Neural cell (in vitro differentiated cells): ENCODE measurements around the gene SPTBN1. TPM values are rescaled to one million over a fixed set of nuclear protein-coding genes. Genes with fewer than 3 reads are reported as not detected.

Source experiments
- H2AFZ ChIP-seq: fragments of 200-600, 300-800 bp; sonication (generic), shearing (Covaris generic); 2 replicates; pipeline ENCODE4 v1.6.0; 2014; ENCODE audit warnings: low read depth, mild to moderate bottlenecking, antibody characterized with exemption, low read length, moderate library complexity
- H3F3A ChIP-seq: fragments of 200-600 bp; shearing (Covaris generic); 2 replicates; pipeline ENCODE4 v1.6.1; 2016; ENCODE audit warnings: mild to moderate bottlenecking, moderate library complexity, mixed read lengths, antibody characterized with exemption, low read length; ENCODE audit not compliant: insufficient read depth, poor library complexity, severe bottlenecking
- H3K27ac ChIP-seq: fragments of 200-600, 300-800 bp; sonication (generic), shearing (Covaris generic); 2 replicates; pipeline ENCODE4 v1.5.1; 2014; ENCODE audit warnings: mild to moderate bottlenecking, low read length, moderate library complexity
- H3K27me3 ChIP-seq: fragments of 300-800, 200-600 bp; sonication (generic), shearing (Covaris generic); 2 replicates; pipeline ENCODE4 v1.6.0; 2014; ENCODE audit warnings: mild to moderate bottlenecking, low read depth, low read length, moderate library complexity; ENCODE audit not compliant: insufficient read depth
- H3K36me3 ChIP-seq: fragments of 300-800, 200-600 bp; sonication (generic), shearing (Covaris generic); 2 replicates; pipeline ENCODE4 v1.5.1; 2014; ENCODE audit warnings: mild to moderate bottlenecking, antibody characterized with exemption, low read length, moderate library complexity; ENCODE audit not compliant: insufficient read depth
- H3K4me2 ChIP-seq: fragments of 300-800, 200-600 bp; sonication (generic), shearing (Covaris generic); 2 replicates; pipeline ENCODE4 v1.6.0; 2014; ENCODE audit warnings: mild to moderate bottlenecking, low read length
- H3K4me3 ChIP-seq: fragments of 300-800, 200-600 bp; sonication (generic), shearing (Covaris generic); 2 replicates; pipeline ENCODE4 v1.5.1; 2014; ENCODE audit warnings: mild to moderate bottlenecking, low read length, moderate library complexity
- H3K79me2 ChIP-seq: fragments of 200-600 bp; shearing (Covaris generic); replicated peaks from 2 replicates; pipeline ENCODE4 v1.6.0; 2014; ENCODE audit warnings: mild to moderate bottlenecking, low read length, moderate library complexity; ENCODE audit not compliant: insufficient read depth
- H3K9ac ChIP-seq: fragments of 300-800, 200-600 bp; sonication (generic), shearing (Covaris generic); 2 replicates; pipeline ENCODE4 v1.6.1; 2016; ENCODE audit warnings: mild to moderate bottlenecking, low read length, mixed read lengths
- H3K9me2 ChIP-seq: fragments of 200-600 bp; shearing (Covaris generic); 2 replicates; pipeline ENCODE4 v1.6.1; 2016; ENCODE audit warnings: mild to moderate bottlenecking, low read length, mixed read lengths; ENCODE audit not compliant: insufficient read depth
- H3K9me3 ChIP-seq: fragments of 200-600, 300-800 bp; sonication (generic), shearing (Covaris generic); 2 replicates; pipeline ENCODE4 v1.6.1; 2016; ENCODE audit warnings: mild to moderate bottlenecking, mixed run types, low read length, moderate library complexity, mixed read lengths
- H4K20me1 ChIP-seq: fragments of 200-600 bp; shearing (Covaris generic); 2 replicates; pipeline ENCODE4 v1.6.1; 2016; ENCODE audit warnings: mild to moderate bottlenecking, mixed run types; ENCODE audit not compliant: insufficient read depth
- CTCF ChIP-seq: fragments of 450-650 bp; IDR thresholded peaks from 2 replicates; pipeline ENCODE4 v1.5.1; 2014; ENCODE audit warnings: antibody characterized with exemption, mild to moderate bottlenecking, moderate library complexity; ENCODE audit not compliant: poor library complexity, severe bottlenecking
- EP300 ChIP-seq: fragments of 450-650 bp; conservative IDR thresholded peaks from 2 replicates; pipeline ENCODE4 v1.6.1; 2014; ENCODE audit warnings: antibody characterized with exemption, mild to moderate bottlenecking, moderate library complexity; ENCODE audit not compliant: poor library complexity, severe bottlenecking
- EZH2 ChIP-seq: fragments of 200-600, 300-800 bp; shearing (Covaris generic), sonication (generic); IDR thresholded peaks from 2 replicates; pipeline ENCODE4 v1.6.1; 2014; ENCODE audit warnings: antibody characterized with exemption, low read length, borderline replicate concordance, mild to moderate bottlenecking; ENCODE audit not compliant: insufficient read depth, poor library complexity, severe bottlenecking
- MXI1 ChIP-seq: fragments of 450-650 bp; conservative IDR thresholded peaks from 2 replicates; pipeline ENCODE4 v1.6.1; 2014; ENCODE audit warnings: antibody characterized with exemption, mild to moderate bottlenecking; ENCODE audit not compliant: poor library complexity, severe bottlenecking
- POLR2AphosphoS5 ChIP-seq: IDR thresholded peaks from 2 replicates; pipeline ENCODE4 v1.6.1; 2012
- RAD21 ChIP-seq: fragments of 450-650 bp; conservative IDR thresholded peaks from 2 replicates; pipeline ENCODE4 v1.6.1; 2014; ENCODE audit warnings: antibody characterized with exemption, mild to moderate bottlenecking, moderate library complexity
- REST ChIP-seq: IDR thresholded peaks from 2 replicates; pipeline ENCODE4 v1.6.1; 2012; ENCODE audit warnings: borderline replicate concordance
- SMC3 ChIP-seq: fragments of 450-650 bp; conservative IDR thresholded peaks from 2 replicates; pipeline ENCODE4 v1.6.1; 2014; ENCODE audit warnings: antibody characterized with exemption, mild to moderate bottlenecking, moderate library complexity; ENCODE audit not compliant: poor library complexity
- TAF1 ChIP-seq: IDR thresholded peaks from 2 replicates; pipeline ENCODE4 v1.6.1; 2012; ENCODE audit warnings: low read depth
- polyA plus RNA-seq: library from polyadenylated mRNA; depleted of rRNA; stranded (reverse); fragments of >200 nt; gene quantifications from 2 replicates; pipeline ENCODE4 v1.2.3, GENCODE V29; 2014

Gene SPTBN1
- polyA plus RNA-seq, 1 donor from 2014 or later = 92.1 TPM

GRCh38 chr2:54492335-54492734, 36.2 kb downstream of the SPTBN1 start:
- Histone ChIP-seq H3K79me2 (peaks cover 17% of the 10 kb centered on the region), H3K36me3 (no peaks in the 10 kb centered on the region)

GRCh38 chr2:54494087-54494486, 38.0 kb downstream of the SPTBN1 start:
- Histone ChIP-seq H3K4me3 (no peak overlapping the region), H3K9me2 (no peaks in the 10 kb centered on the region), H2AFZ (no peak overlapping the region), H3K4me2 (no peak overlapping the region), H4K20me1 (peaks cover 5% of the 10 kb centered on the region), H3K36me3 (no peaks in the 10 kb centered on the region), H3K27me3 (no peaks in the 10 kb centered on the region), H3K27ac (no peak overlapping the region), H3K9ac (no peak overlapping the region), H3K79me2 (peaks cover 6% of the 10 kb centered on the region), H3K9me3 (no peaks in the 10 kb centered on the region), H3F3A (no peaks in the 10 kb centered on the region)
- TF ChIP-seq EP300 = no peak
- no peak for TF ChIP-seq EZH2

More at GRCh38 chr2:54492335-54492734, 36.2 kb downstream of the SPTBN1 start:
- H2AFZ ChIP-seq = no peak overlapping the region
- H3K27ac ChIP-seq = no peak overlapping the region
- H3K9me3 ChIP-seq = no peaks in the 10 kb centered on the region
- H3K4me2 ChIP-seq = no peak overlapping the region
- no peaks in the 10 kb centered on the region for H3F3A ChIP-seq
- H3K9me2 ChIP-seq = no peaks in the 10 kb centered on the region
- peaks cover 5% of the 10 kb centered on the region for H4K20me1 ChIP-seq
- no peak for TF ChIP-seq EP300
- TF ChIP-seq TAF1 = no peak
- TF ChIP-seq CTCF = no peak
- TF ChIP-seq POLR2AphosphoS5 = no peak
- no peak for TF ChIP-seq RAD21
- no peak for TF ChIP-seq REST
- no peak for TF ChIP-seq MXI1
- TF ChIP-seq EZH2 = no peak
- TF ChIP-seq SMC3 = no peak
- no peak overlapping the region for H3K9ac ChIP-seq
- no peaks in the 10 kb centered on the region for H3K27me3 ChIP-seq
- no peak overlapping the region for H3K4me3 ChIP-seq

- TF ChIP-seq EZH2 = no peak
- no peak for TF ChIP-seq REST
- no peak for TF ChIP-seq MXI1
- TF ChIP-seq EP300 = no peak
- TF ChIP-seq POLR2AphosphoS5 = no peak
- H3K27ac ChIP-seq = no peak overlapping the region
Measured at GRCh38 chr2:54496920-54497319, 40.8 kb downstream of the SPTBN1 start.

More at GRCh38 chr2:54496920-54497319, 40.8 kb downstream of the SPTBN1 start:
- Histone ChIP-seq H2AFZ (no peak overlapping the region), H3K9me2 (no peaks in the 10 kb centered on the region), H4K20me1 (peaks cover 5% of the 10 kb centered on the region), H3F3A (no peaks in the 10 kb centered on the region), H3K79me2 (no peaks in the 10 kb centered on the region), H3K4me2 (no peak overlapping the region), H3K36me3 (no peaks in the 10 kb centered on the region), H3K4me3 (no peak overlapping the region), H3K9ac (no peak overlapping the region), H3K27me3 (no peaks in the 10 kb centered on the region), H3K9me3 (no peaks in the 10 kb centered on the region)
